ENCODE results near the gene IFNGR2.
"Not testable (repeated sequence)": the region's sequence is repeated elsewhere in the genome, so short reads cannot be mapped to it uniquely, and the experiment has no call there.

IFNGR2 gene

DNA sequence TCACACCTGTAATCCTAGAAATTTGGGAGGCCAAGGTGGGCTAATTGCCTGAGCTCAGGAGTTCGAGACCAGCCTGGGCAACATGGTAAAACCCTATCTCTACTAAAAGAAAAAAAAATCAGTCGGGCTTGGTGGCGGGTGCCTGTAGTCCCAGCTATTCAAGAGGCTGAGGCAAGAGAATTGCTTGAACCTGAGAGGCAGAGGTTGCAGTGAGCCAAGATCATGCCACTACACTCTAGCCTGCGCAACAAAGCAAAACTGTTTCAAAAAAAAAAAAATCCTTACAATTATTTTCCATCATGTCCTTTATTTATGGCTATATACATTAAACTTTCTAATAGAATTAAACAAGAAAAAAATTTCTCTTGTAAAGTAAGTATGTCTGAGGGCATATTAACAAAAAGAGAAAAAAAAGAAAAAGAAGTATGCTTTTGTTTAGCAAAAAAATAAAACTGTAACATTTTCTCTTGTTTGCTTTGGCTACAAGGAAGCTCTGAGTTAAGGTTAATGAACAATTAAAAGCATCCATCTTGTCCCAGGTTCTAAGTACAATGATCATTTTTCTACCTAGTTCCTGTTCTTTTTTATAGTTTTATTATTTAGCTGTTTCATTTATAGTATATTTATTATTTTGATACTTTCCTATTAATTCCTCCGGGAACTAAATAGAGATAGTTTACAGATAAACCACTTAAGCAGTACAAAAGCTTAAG, 58.5 kb downstream of the IFNGR2 start:
- intact Hi-C loops (cut with DNase I) = no loop called here

DNA sequence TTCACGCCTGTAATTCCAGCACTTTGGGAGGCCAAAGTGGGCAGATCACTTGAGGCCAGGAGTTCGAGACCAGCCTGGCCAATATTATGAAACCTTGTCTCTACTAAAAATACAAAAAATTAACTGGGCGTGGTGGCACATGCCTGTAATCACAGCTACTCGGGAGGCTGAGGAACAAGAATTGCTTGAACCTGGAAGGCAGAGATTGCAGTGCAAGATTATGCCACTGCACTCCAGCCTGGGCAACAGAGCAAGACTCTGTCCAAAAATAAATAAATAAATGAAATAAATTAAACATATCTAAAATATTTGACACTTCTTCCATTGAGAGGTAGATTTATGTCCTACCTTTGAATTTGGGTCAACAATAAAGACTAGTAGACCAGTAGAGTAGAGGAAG, 66.0 kb downstream of the IFNGR2 start:
- intact Hi-C loops (cut with DNase I) = not testable (repeated sequence)

More for the DNA sequence above, 58.5 kb downstream of the IFNGR2 start:
- DNase-seq = no peak

DNA sequence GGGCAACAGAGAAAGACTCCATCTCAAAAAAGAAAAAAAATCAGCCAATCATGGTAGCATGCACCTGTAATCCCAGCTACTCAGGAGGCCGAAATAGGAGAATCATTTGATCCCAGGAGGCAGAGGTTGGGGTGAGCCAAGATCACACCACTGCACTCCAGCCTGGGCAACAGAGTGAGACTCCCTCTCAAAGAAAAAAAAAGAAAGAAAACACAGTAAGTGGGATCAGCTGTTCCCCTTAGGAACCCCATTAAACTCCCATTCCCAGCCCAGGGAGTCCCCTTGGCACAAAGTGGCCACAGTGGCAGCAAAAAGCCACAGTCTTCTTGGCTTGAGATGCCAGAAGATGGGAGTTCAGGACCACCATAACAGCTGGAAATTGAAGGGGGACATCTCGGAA, 67.5 kb downstream of the IFNGR2 start:
- DNase-seq = no peak
- intact Hi-C loops (cut with DNase I) = no loop called here

More for the DNA sequence above, 66.0 kb downstream of the IFNGR2 start:
- DNase-seq = peak in 1 of 42 donors; percentile 0

DNA sequence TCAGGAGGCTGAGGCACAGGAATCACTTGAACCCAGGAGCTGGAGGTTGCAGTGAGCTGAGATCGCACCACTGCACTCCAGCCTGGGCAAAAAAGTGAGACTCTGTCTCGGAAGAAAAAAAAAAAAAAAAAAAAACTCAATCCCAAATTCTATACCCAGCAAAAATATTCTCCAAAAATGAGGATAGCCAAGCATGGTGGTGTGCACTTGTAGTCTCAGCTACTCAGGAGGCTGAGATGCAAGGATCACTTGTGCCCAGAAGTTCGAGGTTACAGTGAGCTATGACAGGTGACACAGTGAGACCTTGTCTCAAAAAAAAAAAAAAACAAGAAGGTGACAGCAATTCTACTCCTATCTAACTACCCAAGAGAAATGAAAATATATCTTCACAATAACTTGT, 70.1 kb downstream of the IFNGR2 start:
- intact Hi-C loops (cut with DNase I) = no loop called here
- DNase-seq = no peak

DNA sequence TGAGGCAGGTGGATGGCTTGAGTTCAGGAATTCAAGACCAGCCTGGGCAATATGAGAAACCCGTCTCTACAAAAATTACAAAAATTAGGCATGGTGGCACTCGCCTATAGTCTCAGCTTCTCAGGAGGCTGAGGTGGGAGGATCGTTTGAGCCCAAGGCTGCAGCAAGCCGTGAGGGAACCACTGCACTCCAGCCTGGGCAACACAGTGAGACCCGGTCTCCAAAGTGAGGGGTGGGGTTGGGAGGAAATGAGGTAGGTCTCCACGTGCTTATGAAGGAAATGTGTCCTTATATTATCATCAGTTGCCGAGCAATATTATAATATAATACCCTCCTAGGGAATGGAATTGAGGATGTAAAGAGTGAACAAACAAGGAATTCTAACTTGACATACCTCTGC, 73.9 kb downstream of the IFNGR2 start:
- intact Hi-C loops (cut with DNase I) = no loop called here
- no peak for DNase-seq

DNA sequence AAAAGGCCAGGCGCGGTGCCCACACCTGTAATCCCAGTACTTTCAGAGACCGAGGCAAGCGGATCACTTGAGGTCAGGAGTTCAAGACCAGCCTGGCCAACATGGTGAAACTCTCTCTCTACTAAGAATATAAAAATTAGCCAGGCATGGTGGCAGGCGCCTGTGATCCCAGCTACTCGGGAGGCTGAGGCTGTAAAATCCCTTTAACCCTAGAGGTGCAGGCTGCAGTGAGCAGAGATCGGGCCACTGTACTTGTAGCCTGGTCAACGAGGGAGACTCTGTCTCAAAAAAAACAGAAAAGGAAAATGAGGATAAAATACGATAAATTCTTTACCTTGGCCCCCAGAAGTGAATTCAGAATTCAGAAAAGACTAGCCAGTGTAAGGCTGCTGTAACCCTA, 75.0 kb downstream of the IFNGR2 start:
- DNase-seq = no peak
- intact Hi-C loops (cut with DNase I) = no loop called here

DNA sequence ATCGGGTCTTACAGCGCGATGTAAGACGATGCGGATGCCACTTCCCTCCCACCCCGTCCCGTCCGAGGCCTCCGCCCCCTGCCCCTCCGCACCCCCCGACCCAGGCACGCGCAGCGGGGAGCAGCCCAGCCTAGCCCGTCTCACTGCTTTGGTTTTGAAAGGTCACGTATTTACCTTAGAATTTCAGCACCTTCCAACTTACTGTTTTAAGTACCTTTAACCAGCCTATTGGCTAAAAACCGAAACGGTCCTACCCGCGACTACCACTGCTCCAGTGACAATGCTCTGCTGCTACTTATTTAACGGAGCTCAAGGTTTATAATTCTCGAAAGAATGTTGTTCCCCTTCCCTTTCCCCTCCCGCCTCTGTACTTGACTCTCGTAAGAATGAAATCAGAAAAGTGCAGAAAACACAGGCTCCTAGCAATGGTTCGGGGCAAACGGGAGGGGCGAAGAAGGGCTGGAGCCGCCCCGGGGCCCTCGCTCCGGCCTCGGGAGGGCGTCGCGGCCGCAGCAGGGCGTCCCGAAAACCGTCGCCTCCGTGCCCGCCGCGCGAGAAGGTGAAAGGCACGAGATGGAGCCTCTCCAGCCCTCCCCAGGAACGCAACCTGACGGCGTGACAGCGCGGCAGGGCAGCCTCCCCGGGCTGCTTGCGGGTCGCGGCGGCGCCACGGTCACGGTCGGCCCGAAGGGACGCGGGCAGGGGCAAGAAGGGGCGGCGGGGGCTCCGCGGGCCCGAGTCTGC, 75.9 kb downstream of the IFNGR2 start:
- peak in 33 of 42 donors; percentile 7 to 65 (median 32) for DNase-seq
- intact Hi-C loops (cut with DNase I) = no loop called here

DNA sequence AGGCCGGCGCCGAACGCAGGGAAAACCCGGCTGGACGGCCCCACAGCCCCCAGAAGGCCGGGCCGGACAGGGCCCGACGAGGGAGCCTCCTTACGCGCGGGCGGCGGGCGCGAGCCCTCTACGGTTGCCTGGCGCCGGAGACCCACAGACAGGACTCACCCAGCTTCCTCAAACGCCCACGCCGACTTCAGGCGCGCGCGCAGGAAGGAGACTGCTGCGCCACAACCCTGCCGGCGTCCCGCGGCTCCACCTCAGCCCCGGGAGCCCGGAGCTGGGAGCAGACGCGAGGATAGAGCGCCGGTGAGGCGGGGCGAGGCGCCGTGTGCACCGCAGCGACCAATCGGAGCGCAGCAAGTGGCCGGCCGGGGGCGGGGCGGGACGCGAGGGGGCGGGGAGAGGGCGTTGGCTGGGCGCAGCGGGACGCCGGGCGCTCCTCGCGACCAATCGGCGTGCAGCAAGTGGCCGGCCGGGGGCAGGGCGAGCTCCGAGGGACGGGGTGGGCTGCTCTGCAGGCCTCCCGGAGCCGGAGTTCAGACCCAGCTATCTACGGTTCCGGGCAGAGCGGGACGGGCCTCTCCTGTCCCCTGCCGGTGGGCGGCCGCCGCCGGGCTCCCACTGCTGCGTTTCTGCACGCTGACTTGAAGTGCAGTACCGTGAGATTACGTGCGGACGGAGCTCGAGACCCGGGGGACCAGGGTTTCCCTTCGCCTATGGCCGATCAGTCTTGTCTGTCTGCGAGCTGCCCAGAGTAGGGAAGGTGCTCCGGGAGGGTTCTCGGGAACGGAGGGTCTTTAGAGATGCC, 76.7 kb downstream of the IFNGR2 start, which contains the start of gene TMEM50B:
TSS of gene TMEM50B (minus strand) at position 296 of the 802 bp plus-strand sequence. CDS start 11,089 bp downstream, outside the sequence.
- intact Hi-C loops (cut with DNase I) = loop anchor here (5.0 kb wide), 1 partner anchor 62 kb away; the partner anchor contains the start of genes GART and SON
- DNase-seq = peak; percentile 86 to 99 (median 97)

DNA sequence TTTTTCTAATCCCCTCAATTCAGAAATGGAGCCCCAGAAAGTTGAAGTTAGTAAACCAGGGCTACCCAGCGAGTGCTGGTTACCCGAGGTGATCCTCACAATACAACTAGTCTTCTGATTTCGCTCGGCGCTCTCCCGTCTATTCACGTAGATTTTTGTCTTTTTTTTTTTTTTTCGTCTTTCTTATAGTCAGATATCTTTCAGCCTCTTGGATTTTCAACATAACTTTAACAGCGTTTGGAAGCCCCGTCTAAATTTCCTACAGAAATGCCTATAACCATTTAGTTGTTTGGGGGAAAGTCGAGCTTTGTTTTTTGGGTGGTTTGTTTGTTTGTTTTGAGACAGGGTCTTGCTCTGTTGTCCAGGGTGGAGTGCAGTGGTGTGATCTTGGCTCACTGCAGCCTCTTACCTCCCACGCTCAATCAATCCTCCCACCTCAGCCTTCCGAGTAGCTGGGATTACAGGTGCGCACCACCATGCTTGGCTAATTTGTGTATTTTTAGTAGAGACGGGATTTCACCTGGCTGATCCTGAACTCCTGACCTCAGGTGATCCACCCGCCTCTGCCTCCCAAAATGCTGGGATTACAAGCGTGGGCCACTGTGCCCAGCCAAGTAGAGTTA, 77.4 kb downstream of the IFNGR2 start:
- peak in 11 of 42 donors; percentile 5 to 45 (median 13) for DNase-seq
- intact Hi-C loops (cut with DNase I) = loop anchor here (5.0 kb wide), 1 partner anchor 62 kb away; the partner anchor contains the start of genes GART and SON

DNA sequence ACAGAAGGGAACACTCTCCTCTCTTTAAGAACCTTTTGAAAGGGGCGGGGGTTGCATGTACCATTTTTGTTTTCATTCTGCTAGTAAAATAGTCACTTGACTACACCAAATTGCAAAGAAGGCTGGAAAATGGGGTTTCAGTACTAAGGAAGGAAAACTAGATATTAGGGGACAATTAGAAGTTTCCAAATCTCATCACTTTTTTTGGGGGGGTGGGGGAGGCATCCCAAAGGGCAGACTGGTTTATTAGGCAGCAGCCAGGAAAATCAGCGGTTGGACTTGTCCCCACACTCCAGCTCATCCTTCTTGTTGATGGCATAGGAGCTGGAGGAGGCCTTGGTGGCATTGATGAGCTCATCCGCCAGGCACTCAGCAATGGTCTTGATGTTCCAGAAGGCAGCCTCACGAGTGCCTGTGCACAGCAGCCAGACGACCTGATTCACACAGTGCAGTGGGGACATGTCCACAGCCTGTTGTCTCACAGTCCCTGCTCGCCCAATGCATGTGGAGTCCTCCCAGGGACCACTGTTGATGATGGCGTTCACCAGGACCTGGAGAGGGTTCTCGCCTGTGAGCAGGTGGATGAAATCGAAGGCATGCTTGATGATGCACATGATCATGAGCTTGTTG, 78.2 kb downstream of the IFNGR2 start:
- DNase-seq = no peak
- intact Hi-C loops (cut with DNase I) = loop anchor here (5.0 kb wide), 1 partner anchor 61 kb away; the partner anchor contains the start of genes GART and SON
